Mesenchymal stem cell (in vitro differentiated cells and primary cell): ENCODE measurements around the gene ADAMTS7.
"Not testable (repeated sequence)": the region's sequence is repeated elsewhere in the genome, so short reads cannot be mapped to it uniquely, and the experiment has no call there.

Experiments used
- DNase-seq: peaks from one replicate; pipeline ENCODE4 v3.0.0-alpha.2; 2013
- H2AFZ ChIP-seq: one replicate; pipeline ENCODE4 v1.6.1; 2013; ENCODE audit warnings: low read depth, mild to moderate bottlenecking, control low read depth, inconsistent platforms, low read length, moderate library complexity
- H2AK5ac ChIP-seq: 2 replicates; pipeline ENCODE4 v1.6.1; 2013; ENCODE audit warnings: low read length, moderate library complexity, mild to moderate bottlenecking, inconsistent platforms; ENCODE audit not compliant: severe bottlenecking
- H2BK120ac ChIP-seq: one replicate; pipeline ENCODE4 v1.6.1; 2013; ENCODE audit warnings: low read depth, mild to moderate bottlenecking, inconsistent platforms, low read length, moderate library complexity
- H2BK12ac ChIP-seq, 2 experiments: one replicate each; pipeline ENCODE4 v1.6.1; 2013; ENCODE audit warnings: inconsistent platforms in 2 of 2, low read length in 2 of 2, mild to moderate bottlenecking in 2 of 2, moderate library complexity in 2 of 2, control low read depth in 1 of 2
- H2BK15ac ChIP-seq: one replicate; pipeline ENCODE4 v1.6.1; 2013; ENCODE audit warnings: mild to moderate bottlenecking, low read depth, inconsistent platforms; ENCODE audit not compliant: poor library complexity, severe bottlenecking
- H2BK5ac ChIP-seq: 2 replicates; pipeline ENCODE4 v1.6.1; 2013; ENCODE audit warnings: low read depth, mild to moderate bottlenecking, low read length, control low read depth, inconsistent platforms; ENCODE audit not compliant: poor library complexity, severe bottlenecking
- H3K14ac ChIP-seq, 2 experiments: one replicate each; pipeline ENCODE4 v1.6.1; 2013; ENCODE audit warnings: inconsistent platforms in 2 of 2, low read length in 2 of 2, control low read depth in 1 of 2, mild to moderate bottlenecking in 1 of 2, moderate library complexity in 1 of 2
- H3K18ac ChIP-seq, 2 experiments: one replicate each; pipeline ENCODE4 v1.6.1; 2013; ENCODE audit warnings: inconsistent platforms in 2 of 2, low read length in 2 of 2, control low read depth in 1 of 2, low read depth in 1 of 2, mild to moderate bottlenecking in 1 of 2
- H3K23ac ChIP-seq, 2 experiments: one replicate each; pipeline ENCODE4 v1.6.1; 2013; ENCODE audit warnings: inconsistent platforms in 2 of 2, low read length in 2 of 2, mild to moderate bottlenecking in 2 of 2, moderate library complexity in 2 of 2, control low read depth in 1 of 2
- H3K27ac ChIP-seq: 2 replicates; pipeline ENCODE4 v1.5.1; 2013; ENCODE audit warnings: mild to moderate bottlenecking, moderate library complexity, low read length, control low read depth, inconsistent platforms; ENCODE audit not compliant: poor library complexity, severe bottlenecking
- H3K27me3 ChIP-seq, 2 experiments: 2 replicates each; pipeline versions ENCODE4 v1.6.1 to v1.7.0; 2013; ENCODE audit warnings: low read length in 2 of 2, mild to moderate bottlenecking in 2 of 2, moderate library complexity in 2 of 2, control low read depth in 1 of 2, inconsistent platforms in 1 of 2; ENCODE audit not compliant: control insufficient read depth in 1 of 2, insufficient read depth in 1 of 2
- H3K36me3 ChIP-seq, 2 experiments: 2 replicates each; pipeline versions ENCODE4 v1.6.1 to v1.7.0; 2013; ENCODE audit warnings: low read length in 2 of 2, control low read depth in 1 of 2, inconsistent platforms in 1 of 2, low read depth in 1 of 2, mild to moderate bottlenecking in 1 of 2; ENCODE audit not compliant: insufficient read depth in 2 of 2, control insufficient read depth in 1 of 2
- H3K4ac ChIP-seq, 2 experiments: one replicate each; pipeline ENCODE4 v1.6.1; 2013; ENCODE audit warnings: inconsistent platforms in 2 of 2, low read length in 2 of 2, mild to moderate bottlenecking in 2 of 2, moderate library complexity in 2 of 2, control low read depth in 1 of 2, low read depth in 1 of 2
- H3K4me1 ChIP-seq: 2 replicates; pipeline ENCODE4 v1.6.1; 2013; ENCODE audit warnings: low read depth, low read length, control low read depth; ENCODE audit not compliant: control insufficient read depth, insufficient read depth
- H3K4me2 ChIP-seq: 2 replicates; pipeline ENCODE4 v1.6.1; 2013; ENCODE audit warnings: low read length, mild to moderate bottlenecking, inconsistent platforms; ENCODE audit not compliant: poor library complexity, severe bottlenecking
- H3K4me3 ChIP-seq, 2 experiments: 2 replicates each; pipeline versions ENCODE4 v1.5.1 to v1.7.0; 2013; ENCODE audit warnings: low read length in 2 of 2, mild to moderate bottlenecking in 2 of 2, control low read depth in 1 of 2, low read depth in 1 of 2; ENCODE audit not compliant: insufficient read depth in 1 of 2
- H3K79me1 ChIP-seq: replicated peaks from 2 replicates; pipeline ENCODE4 v1.6.1; 2013; ENCODE audit warnings: mild to moderate bottlenecking, control low read depth, low read length, inconsistent platforms; ENCODE audit not compliant: poor library complexity, severe bottlenecking
- H3K9ac ChIP-seq: 2 replicates; pipeline ENCODE4 v1.7.0; 2013; ENCODE audit warnings: mild to moderate bottlenecking, low read length, moderate library complexity
- H3K9me3 ChIP-seq: 2 replicates; pipeline ENCODE4 v1.7.0; 2013; ENCODE audit warnings: mild to moderate bottlenecking, low read length; ENCODE audit not compliant: control insufficient read depth
- H4K8ac ChIP-seq: one replicate; pipeline ENCODE4 v1.6.1; 2013; ENCODE audit warnings: inconsistent platforms, mild to moderate bottlenecking, low read length, moderate library complexity
- H4K91ac ChIP-seq: one replicate; pipeline ENCODE4 v1.6.1; 2013; ENCODE audit warnings: mild to moderate bottlenecking, low read length, inconsistent platforms
- WGBS: methylation state at CpG from one replicate; pipeline ENCODE4 v1.1.7; 2013; ENCODE audit warnings: mixed read lengths; 5-methylcytosine and 5-hydroxymethylcytosine counted together

Gene ADAMTS7

DNA sequence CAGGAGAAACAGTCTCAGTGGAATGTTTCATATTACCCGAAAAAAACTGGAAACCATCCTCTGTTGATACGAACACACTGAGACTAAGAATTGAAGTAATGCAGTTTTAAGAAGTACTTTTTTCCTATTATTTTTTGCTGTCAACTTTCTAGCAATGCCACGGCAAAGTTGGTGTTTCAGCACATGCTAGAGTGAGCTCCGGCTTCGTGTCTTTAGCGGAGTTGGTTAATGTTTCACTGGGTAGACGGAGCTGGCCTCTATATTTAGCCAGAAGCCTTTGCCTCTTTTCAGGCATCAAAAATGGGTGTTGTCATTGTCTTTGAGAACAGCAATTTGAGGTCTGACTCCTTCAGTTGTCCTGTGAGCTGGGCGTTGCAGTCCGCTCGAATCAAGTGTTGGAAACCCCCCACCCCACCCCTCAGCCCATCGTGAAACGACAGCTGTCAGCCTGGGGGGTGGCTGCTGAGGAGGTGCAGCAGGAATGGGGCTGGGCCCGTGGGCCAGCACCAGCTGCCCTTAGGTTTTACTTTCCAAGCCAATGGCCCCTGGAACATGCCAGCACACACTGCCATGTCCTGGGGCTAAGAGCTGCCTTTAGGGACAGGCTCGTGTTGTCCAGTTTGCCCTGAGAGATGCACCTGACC is 56.5 kb downstream of the ADAMTS7 start:
- not testable (repeated sequence) for H3K9ac ChIP-seq, H3K23ac ChIP-seq, H4K8ac ChIP-seq, H2AK5ac ChIP-seq, H3K27me3 ChIP-seq, H3K14ac ChIP-seq, H3K4ac ChIP-seq, H4K91ac ChIP-seq, H2AFZ ChIP-seq, H3K18ac ChIP-seq, H3K79me1 ChIP-seq, H2BK120ac ChIP-seq, H2BK12ac ChIP-seq, DNase-seq, H3K9me3 ChIP-seq, H3K4me3 ChIP-seq, H3K36me3 ChIP-seq
- peak overlapping the region; percentile 72 for H3K27ac ChIP-seq
- WGBS = 83% methylated on average over 10 of the region's 14 CpGs
- H2BK5ac ChIP-seq = peak overlapping the region; percentile 62
- peak overlapping the region; percentile 49 for H3K4me2 ChIP-seq
- H2BK15ac ChIP-seq = peak overlapping the region; percentile 28
- H3K4me1 ChIP-seq = peaks cover 39% of the 10 kb centered on the region

DNA sequence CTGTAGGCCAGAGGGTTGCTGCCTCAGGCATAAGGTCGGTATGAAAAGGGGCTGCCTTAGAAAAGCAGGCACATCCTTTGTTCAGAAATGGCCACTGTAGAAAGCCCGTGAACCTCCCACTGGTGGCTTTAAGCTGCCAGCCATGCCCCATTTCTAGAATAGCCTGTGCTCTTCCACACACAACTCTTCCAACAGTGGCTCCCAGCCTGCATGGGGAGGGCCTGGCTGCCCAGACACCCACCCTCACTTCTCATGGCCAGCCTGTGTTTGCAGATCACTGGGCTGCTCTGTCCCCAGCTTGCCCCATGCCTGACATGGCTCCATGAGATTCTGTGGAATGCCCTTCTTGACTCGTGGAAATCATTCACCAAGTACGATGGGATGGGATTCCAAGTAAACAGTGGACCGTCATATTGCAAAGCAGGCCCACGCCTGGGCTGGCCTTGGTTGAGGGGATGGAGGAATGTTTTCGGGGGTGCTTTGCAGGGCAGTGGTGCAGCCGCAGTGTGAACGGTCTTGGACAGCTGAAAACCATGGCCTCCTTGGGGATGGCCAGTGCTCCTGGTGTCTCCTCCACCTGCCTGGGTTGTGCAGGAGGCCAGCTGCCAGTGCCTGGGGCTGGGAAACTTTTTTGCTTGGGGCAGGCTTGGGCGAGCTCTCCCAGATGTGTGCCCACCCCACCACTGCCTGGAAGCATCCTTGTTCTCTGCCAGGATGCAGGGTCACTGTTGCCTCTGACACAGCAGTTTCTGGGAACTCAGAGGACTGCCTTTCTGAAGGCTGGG is 57.3 kb downstream of the ADAMTS7 start:
- H3K14ac ChIP-seq, H3K27me3 ChIP-seq, H3K18ac ChIP-seq, H3K4ac ChIP-seq, H3K9me3 ChIP-seq, H3K36me3 ChIP-seq, H2BK12ac ChIP-seq, H3K23ac ChIP-seq, H2BK120ac ChIP-seq, H3K4me2 ChIP-seq, H2AK5ac ChIP-seq, DNase-seq, H3K79me1 ChIP-seq, H3K9ac ChIP-seq, H4K91ac ChIP-seq, H2BK15ac ChIP-seq, H2AFZ ChIP-seq, H3K4me3 ChIP-seq, H4K8ac ChIP-seq, H2BK5ac ChIP-seq: not testable (repeated sequence)
- whole genome bisulfite sequencing = 96% methylated on average over 7 of the region's 10 CpGs
- H3K27ac ChIP-seq = peak overlapping the region; percentile 53
- H3K4me1 ChIP-seq = peaks cover 36% of the 10 kb centered on the region

- H4K91ac ChIP-seq, H3K4me3 ChIP-seq, H2BK15ac ChIP-seq, H3K23ac ChIP-seq, H4K8ac ChIP-seq, H3K4me2 ChIP-seq, DNase-seq, H3K14ac ChIP-seq, H2BK5ac ChIP-seq, H2BK12ac ChIP-seq, H2AK5ac ChIP-seq, H3K4ac ChIP-seq, H3K27ac ChIP-seq, H3K9ac ChIP-seq, H3K36me3 ChIP-seq, H3K27me3 ChIP-seq, H2AFZ ChIP-seq, H3K9me3 ChIP-seq, H2BK120ac ChIP-seq, H3K18ac ChIP-seq, H3K79me1 ChIP-seq: not testable (repeated sequence)
- peaks cover 34% of the 10 kb centered on the region for H3K4me1 ChIP-seq
- 80% methylated on average over 6 of the region's 7 CpGs for WGBS
Measured at GRCh38 chr15:78753359-78753659, 58.0 kb downstream of the ADAMTS7 start.

GRCh38 chr15:78752492-78753358 is 58.5 kb downstream of the ADAMTS7 start:
- no peak overlapping the region for H3K9ac ChIP-seq
- no peak overlapping the region for H2BK15ac ChIP-seq
- no peak overlapping the region for H2BK120ac ChIP-seq
- H3K79me1 ChIP-seq = no peaks in the 10 kb centered on the region
- no peak overlapping the region for H2AK5ac ChIP-seq
- H2AFZ ChIP-seq = no peak overlapping the region
- no peak for DNase-seq
- H3K27ac ChIP-seq = no peak overlapping the region
- H2BK12ac ChIP-seq = no peak overlapping the region
- H2BK5ac ChIP-seq = no peak overlapping the region
- WGBS = 80% methylated on average over 24 of the region's 24 CpGs
- H3K14ac ChIP-seq = no peak overlapping the region
- no peak overlapping the region for H3K18ac ChIP-seq
- no peak overlapping the region for H4K8ac ChIP-seq
- no peak overlapping the region for H3K4ac ChIP-seq
- H3K4me2 ChIP-seq = no peak overlapping the region
- no peaks in the 10 kb centered on the region for H3K36me3 ChIP-seq
- H3K4me1 ChIP-seq = peaks cover 32% of the 10 kb centered on the region
- H3K9me3 ChIP-seq = no peaks in the 10 kb centered on the region
- no peak overlapping the region for H3K23ac ChIP-seq
- no peaks in the 10 kb centered on the region for H3K27me3 ChIP-seq
- no peak overlapping the region for H3K4me3 ChIP-seq
- no peak overlapping the region for H4K91ac ChIP-seq
